Measurements from ENCODE around the gene PAPPA2. TPM values are rescaled to one million over a fixed set of nuclear protein-coding genes. Genes with fewer than 3 reads are reported as not detected.

The PAPPA2 gene
- total RNA-seq, 3 donors from 2014 or later (not counting 1 experiment from before 2014, with no cell fraction given) = 0.48 TPM; not detected in 2

- WGBS (ENCODE audit: insufficient coverage) = 82% methylated on average over 4 of the region's 4 CpGs
- Histone ChIP-seq H3K9me3 (ENCODE audit: control insufficient read depth, insufficient read depth, low read length) (no peaks in the 10 kb centered on the region), H3K4me1 (ENCODE audit: control insufficient read depth, insufficient read depth, low read length) (no peaks in the 10 kb centered on the region), H3K4me3 (ENCODE audit: low read length) (no peak overlapping the region), H3K36me3 (ENCODE audit: control insufficient read depth, insufficient read depth, low read length) (no peaks in the 10 kb centered on the region), H3K27me3 (ENCODE audit: control insufficient read depth, insufficient read depth, low read length) (no peaks in the 10 kb centered on the region), H3K27ac (ENCODE audit: low read length) (no peak overlapping the region)
- Mint-ChIP-seq H3K4me1 (no peaks in the 10 kb centered on the region), H3K4me3 (no peak overlapping the region), H3K36me3 (no peaks in the 10 kb centered on the region), H3K27ac (no peak overlapping the region), H3K27me3 (ENCODE audit: low read depth in 2 of 2) (no peaks in the 10 kb centered on the region), H3K9me3 (peaks cover 2 to 3% of the 10 kb centered on the region in 2 donors)
- DNase-seq = no peak
- intact Hi-C loops (cut with micrococcal nuclease) = no loop called here
- TF ChIP-seq CTCF (IDR thresholded peaks at IDR 0.05) = no peak
- no peak for ATAC-seq
Measured at GRCh38 chr1:176517484-176517883, 54.5 kb downstream of the PAPPA2 start.

- Histone ChIP-seq H3K27me3 (ENCODE audit: control insufficient read depth, insufficient read depth, low read length) (no peaks in the 10 kb centered on the region), H3K4me3 (ENCODE audit: low read length) (no peak overlapping the region), H3K27ac (ENCODE audit: low read length) (no peak overlapping the region), H3K4me1 (ENCODE audit: control insufficient read depth, insufficient read depth, low read length) (no peaks in the 10 kb centered on the region), H3K36me3 (ENCODE audit: control insufficient read depth, insufficient read depth, low read length) (no peaks in the 10 kb centered on the region), H3K9me3 (ENCODE audit: control insufficient read depth, insufficient read depth, low read length) (no peaks in the 10 kb centered on the region)
- Mint-ChIP-seq H3K9me3 (peaks cover 0 to 6% of the 10 kb centered on the region in 2 donors), H3K27me3 (ENCODE audit: low read depth in 2 of 2) (no peaks in the 10 kb centered on the region), H3K27ac (no peak overlapping the region), H3K4me1 (no peaks in the 10 kb centered on the region), H3K4me3 (no peak overlapping the region), H3K36me3 (no peaks in the 10 kb centered on the region)
- no peak for TF ChIP-seq CTCF (IDR thresholded peaks at IDR 0.05)
- ATAC-seq = no peak
- no CpG with 5 or more reads among the region's 1 CpG for WGBS (ENCODE audit: insufficient coverage)
- no peak for DNase-seq
- intact Hi-C loops (cut with micrococcal nuclease) = no loop called here
Measured at GRCh38 chr1:176521211-176521610, 58.2 kb downstream of the PAPPA2 start.

GRCh38 chr1:176522310-176522845, 59.4 kb downstream of the PAPPA2 start:
- H3K4me1 Mint-ChIP-seq = no peaks in the 10 kb centered on the region
- H3K4me1 ChIP-seq (ENCODE audit: control insufficient read depth, insufficient read depth, low read length) = no peaks in the 10 kb centered on the region
- TF ChIP-seq CTCF (IDR thresholded peaks at IDR 0.05) = no peak
- H3K4me3 ChIP-seq (ENCODE audit: low read length) = no peak overlapping the region
- no peak overlapping the region for H3K4me3 Mint-ChIP-seq
- H3K9me3 ChIP-seq (ENCODE audit: control insufficient read depth, insufficient read depth, low read length) = no peaks in the 10 kb centered on the region
- DNase-seq (no peak), ATAC-seq (no peak)
- no peaks in the 10 kb centered on the region for H3K36me3 ChIP-seq (ENCODE audit: control insufficient read depth, insufficient read depth, low read length)
- peaks cover 2 to 3% of the 10 kb centered on the region in 2 donors for H3K9me3 Mint-ChIP-seq
- intact Hi-C loops (cut with micrococcal nuclease) = no loop called here
- no peaks in the 10 kb centered on the region for H3K27me3 Mint-ChIP-seq (ENCODE audit: low read depth in 2 of 2)
- H3K36me3 Mint-ChIP-seq = no peaks in the 10 kb centered on the region
- no peak overlapping the region for H3K27ac Mint-ChIP-seq
- 93% methylated on average over 2 of the region's 3 CpGs for WGBS (ENCODE audit: insufficient coverage)
- H3K27ac ChIP-seq (ENCODE audit: low read length) = no peak overlapping the region
- no peaks in the 10 kb centered on the region for H3K27me3 ChIP-seq (ENCODE audit: control insufficient read depth, insufficient read depth, low read length)

Data from natural killer cell (primary cell).